GM18907 (cell line): ENCODE measurements around the gene CREB5.
"Not testable (repeated sequence)": the region's sequence is repeated elsewhere in the genome, so short reads cannot be mapped to it uniquely, and the experiment has no call there.

Experiments
- ATAC-seq: cut with Tn5 transposase; IDR thresholded peaks from one replicate; pipeline ENCODE4 v1.9.1; 2021; ENCODE audit warnings: mild to moderate bottlenecking, moderate library complexity; ENCODE audit not compliant: unreplicated experiment

The CREB5 gene

DNA sequence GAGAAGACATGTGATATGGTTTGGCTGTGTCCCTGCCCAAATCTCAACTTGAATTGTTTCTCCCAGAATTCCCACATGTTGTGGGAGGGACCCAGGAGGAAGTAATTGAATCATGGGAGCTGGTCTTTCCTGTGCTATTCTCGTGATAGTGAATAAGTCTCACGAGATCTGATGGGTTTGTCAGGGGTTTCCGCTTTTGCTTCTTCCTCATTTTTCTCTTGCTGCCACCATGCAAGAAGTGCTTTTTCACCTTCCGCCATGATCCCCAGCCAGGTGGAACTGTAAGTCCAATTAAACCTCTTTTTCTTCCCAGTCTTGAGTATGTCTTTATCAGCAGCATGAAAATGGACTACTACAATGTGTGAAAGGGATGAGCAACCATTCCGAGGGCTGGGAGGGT, 185.7 kb downstream of the CREB5 start:
- ATAC-seq = not testable (repeated sequence)

GRCh38 chr7:28598586-28598985, 186.3 kb downstream of the CREB5 start:
- ATAC-seq = no peak

GRCh38 chr7:28599411-28599810, 187.1 kb downstream of the CREB5 start:
- no peak for ATAC-seq

DNA sequence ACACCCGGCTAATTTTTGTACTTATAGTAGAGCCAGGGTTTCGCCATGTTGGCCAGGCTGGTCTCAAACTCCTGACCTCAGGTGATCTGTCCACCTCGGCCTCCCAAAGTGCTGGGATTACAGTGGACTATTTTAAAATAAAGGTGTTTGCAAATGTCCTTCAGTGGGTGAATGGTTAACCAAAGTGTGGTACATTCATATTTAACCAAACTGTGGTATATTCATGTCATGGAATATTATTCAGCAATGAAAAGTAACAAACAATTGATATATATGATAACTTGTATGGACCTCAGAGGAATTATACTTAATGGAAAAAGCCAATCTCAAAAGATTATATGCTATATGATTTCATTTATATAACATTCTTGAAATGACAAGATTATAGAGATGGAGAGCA, 190.0 kb downstream of the CREB5 start:
- ATAC-seq = no peak

DNA sequence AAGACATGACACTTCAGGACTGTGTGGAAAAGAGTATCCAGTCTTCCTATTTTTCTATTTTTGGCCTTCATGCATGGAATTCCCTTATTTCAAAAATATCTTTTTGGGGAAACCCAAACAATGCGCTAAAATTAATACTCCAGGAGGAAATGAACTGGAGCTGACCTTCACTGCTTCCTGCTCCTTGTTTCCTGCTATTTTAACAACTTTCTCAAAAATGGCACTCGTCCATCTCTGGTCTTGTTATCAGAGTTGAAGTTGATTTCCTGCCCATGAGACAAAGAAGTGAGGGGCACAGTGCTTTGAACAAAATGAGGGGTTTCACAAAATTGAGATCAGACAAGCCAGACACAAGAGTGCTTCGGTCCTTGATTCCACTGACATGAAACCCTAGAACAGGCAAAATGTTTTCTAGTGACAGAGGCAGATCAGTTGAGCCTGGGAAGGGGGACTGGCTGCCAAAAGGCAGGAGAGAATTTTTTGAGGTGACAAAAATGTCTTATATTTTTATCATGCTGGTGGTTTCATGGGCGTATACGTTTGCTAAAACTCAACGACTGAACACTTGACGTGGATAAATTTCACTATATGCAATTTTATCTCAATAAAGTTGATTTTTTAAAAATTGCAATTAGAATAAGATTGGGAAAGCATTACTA, 193.2 kb downstream of the CREB5 start:
- no peak for ATAC-seq

GRCh38 chr7:28606421-28606820, 194.1 kb downstream of the CREB5 start:
- ATAC-seq = no peak

DNA sequence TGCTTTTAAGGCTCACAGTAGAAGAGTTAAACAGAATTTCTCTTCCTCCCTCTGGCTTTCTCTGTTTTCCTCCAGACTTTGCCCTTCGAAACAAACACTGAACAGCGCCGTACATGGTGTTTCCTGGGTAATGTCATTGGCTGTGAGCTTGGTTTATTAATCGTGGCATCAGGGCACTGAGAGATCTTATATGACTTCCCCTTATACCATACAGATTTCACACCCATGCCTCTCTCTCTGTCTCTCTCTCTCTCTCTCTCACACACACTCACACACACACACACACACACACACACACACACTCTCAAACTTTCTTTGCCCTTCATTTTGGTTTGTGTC, 195.5 kb downstream of the CREB5 start:
- ATAC-seq = no peak

- ATAC-seq = no peak
These were observed 195.9 kb downstream of the CREB5 start for GRCh38 chr7:28608237-28608656.

DNA sequence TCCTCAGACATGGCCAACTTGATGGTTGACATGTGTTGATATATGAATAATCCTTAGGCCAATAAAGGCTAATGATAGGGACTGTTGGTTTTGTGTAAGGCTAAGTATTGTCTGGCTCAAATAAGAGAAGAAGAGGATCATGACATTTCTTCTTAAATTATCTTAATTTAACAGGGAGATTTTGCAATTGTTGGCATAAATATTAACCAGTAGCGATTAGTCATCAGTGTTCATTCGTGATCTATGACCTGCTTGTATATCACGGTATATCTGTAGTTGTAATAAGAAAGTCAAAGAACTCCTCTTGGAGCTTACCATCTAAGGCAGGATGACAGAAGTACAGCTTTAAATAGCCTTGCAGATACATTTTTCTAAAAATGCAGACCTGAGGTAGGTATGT, 196.4 kb downstream of the CREB5 start:
- no peak for ATAC-seq

DNA sequence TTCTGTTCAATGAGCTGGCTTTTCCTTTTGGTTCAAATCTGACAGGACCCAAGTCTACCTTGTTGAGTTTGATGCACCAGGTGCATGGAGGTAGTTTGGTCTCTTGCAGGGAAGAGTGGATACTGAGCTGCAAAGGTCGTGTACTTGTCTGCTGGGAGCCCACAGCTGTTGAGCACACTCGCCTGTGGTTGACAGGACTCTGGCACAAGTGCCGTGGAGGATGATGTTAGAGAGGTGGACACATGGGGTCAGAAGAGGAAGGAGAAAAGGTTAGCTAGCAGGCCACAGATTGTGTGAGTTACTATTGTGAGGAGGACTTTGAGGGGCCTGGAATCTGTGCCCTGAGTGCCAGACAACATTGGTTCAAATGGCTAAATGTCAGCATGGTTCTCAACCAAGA, 197.3 kb downstream of the CREB5 start:
- no peak for ATAC-seq

- not testable (repeated sequence) for ATAC-seq
These were observed 199.1 kb downstream of the CREB5 start for GRCh38 chr7:28611399-28611897.

DNA sequence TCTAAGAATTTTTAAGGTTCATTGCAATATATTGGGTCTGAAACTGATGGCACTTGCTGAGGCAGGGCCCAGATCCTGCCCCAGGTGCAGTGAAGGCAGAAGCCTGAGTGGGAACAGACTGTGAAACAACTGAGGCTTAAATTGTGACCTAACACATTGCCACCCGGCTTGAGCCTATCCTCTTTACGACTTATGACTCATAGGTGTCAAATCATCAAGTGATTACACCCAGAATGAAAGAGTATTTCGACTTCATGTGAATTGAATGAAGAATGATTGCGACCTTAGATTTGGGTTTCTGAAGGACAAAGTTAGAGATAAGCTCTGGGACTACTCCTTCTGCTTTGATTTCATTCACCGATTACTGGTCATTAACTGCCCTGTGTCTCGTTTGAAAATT, 200.9 kb downstream of the CREB5 start:
- ATAC-seq = no peak

GRCh38 chr7:28615091-28615490, 202.8 kb downstream of the CREB5 start:
- no peak for ATAC-seq

- ATAC-seq = no peak
These were observed 205.1 kb downstream of the CREB5 start for GRCh38 chr7:28617308-28617880.

GRCh38 chr7:28618383-28618782, 206.1 kb downstream of the CREB5 start:
- no peak for ATAC-seq

DNA sequence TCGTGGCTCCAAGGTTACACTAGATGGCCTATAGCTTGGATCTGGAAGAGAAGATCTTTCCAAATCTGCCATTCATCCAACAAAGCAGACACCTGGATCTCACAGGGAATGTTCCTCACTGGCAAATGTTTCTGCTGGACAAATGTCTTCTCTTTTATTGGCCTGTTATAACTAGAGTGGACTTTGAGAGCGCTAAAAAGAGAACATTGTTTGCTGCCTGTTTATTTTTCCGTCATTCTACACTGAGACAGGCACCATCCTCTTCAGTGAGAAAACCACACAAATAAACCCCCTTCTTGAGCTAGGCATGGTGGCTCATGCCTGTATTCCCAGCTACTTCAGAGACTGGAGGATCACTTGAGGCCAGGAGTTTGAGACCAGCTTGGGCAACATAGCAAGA, 206.9 kb downstream of the CREB5 start:
- no peak for ATAC-seq

GRCh38 chr7:28621369-28621841, 209.1 kb downstream of the CREB5 start:
- ATAC-seq = no peak

DNA sequence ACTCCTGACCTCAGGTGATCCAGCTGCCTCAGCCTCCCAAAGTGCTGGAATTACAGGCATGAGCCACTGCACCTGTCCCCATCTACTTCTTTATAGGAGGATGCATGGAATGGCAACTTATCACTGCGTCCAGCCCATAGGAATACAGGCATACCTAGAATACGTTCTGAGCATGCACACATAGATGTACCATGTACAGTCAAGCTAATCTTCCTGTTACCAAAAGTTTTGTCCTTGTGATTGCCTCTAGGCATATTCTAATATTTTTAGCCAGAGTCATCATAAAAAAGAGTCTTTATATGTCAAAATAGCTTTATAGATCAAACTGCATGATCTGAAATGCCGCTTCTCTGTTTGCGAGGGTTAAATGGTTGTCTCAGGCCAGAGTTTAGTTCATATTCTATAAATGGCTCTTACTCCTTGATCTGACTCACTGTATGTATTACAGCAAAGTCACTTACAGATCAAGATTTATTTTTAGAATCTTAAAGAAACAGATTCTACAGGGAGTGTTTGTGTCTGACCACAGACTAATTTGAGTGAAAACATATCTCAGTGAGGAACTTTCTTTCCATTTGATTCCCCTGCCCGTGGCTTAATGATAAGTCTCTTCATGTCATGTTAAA, 210.9 kb downstream of the CREB5 start:
- no peak for ATAC-seq

DNA sequence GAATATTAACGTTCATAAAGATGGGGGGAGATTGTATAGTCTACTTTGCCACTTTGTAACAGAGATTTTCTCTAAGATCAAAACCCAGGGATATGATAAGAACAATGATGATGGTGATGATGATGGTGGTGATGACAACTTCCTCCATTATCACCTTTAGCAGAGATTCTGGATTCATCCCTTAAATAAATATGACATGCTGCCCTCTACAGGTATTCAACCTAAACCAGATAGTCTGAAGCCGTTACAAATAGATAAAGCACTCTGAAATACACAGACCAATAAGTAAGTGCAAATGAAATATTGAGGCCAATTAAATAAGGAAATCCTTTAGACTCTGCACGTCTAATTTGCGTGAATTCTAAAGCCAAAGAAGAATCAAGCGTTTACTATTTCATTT, 211.5 kb downstream of the CREB5 start:
- no peak for ATAC-seq

DNA sequence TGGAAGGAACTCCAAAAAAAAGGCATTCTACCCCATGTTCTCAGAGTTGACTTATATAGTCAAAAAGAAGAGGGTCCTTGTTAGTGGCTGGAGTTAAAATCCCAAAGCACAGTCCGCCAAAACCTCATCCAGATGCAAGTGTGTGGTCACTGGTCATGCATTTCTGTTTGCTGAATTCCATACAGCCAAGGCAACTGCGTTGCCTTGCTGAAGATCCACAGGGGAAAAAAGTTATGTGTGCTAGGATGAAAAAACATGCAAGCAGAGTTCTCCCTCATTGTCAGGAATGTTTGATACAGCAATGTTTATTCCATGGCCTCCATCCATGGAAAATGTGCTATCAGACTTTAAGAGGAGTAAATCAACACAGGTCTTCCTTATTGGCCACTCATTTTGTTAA, 213.1 kb downstream of the CREB5 start:
- ATAC-seq = no peak

GRCh38 chr7:28626221-28626620, 213.9 kb downstream of the CREB5 start:
- ATAC-seq = no peak

DNA sequence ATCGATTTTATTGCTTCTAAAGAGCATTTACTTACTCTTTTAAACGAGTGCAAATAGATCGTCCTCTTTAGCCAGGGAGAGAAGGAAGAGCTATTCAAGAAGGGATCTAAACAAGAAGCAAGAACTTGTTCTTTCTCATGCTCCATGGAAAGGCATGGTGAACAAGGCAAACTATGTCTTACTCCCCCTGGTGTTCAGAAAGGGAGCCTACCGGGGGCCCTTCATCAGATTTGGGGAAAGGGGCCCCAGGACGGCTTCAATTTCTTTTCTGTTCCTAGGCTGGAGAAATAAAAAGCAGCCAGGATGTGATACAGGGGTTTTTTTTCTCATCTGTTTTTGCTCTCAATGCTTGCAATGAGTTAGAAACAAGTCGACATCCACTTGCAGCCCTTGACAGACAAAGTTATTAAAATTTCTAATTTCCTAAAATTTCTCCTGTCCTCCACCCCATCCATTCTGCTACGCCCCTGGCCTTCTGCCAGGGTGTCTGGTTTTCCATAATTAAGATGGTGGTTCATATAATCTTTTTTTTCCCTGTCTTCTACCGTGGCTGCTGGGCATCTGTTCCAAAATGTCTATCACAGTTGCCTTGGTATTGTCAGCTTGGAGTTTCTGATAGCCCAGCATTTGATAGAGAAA, 214.4 kb downstream of the CREB5 start:
- ATAC-seq = no peak
